ENCODE measurements around the gene KCNMB4.
"Not testable (repeated sequence)": the region's sequence is repeated elsewhere in the genome, so short reads cannot be mapped to it uniquely, and the experiment has no call there.

KCNMB4 gene

GRCh38 chr12:70372881-70373280 is 6.8 kb downstream of the KCNMB4 start:
- no peak for DNase-seq (ENCODE audit: low spot score)

- DNase-seq (ENCODE audit: low spot score) = no peak
These were observed 13.8 kb downstream of the KCNMB4 start for GRCh38 chr12:70379846-70380245.

- no peak for DNase-seq (ENCODE audit: low spot score)
These were observed 17.4 kb downstream of the KCNMB4 start for GRCh38 chr12:70383484-70383883.

GRCh38 chr12:70383886-70384285 is 17.8 kb downstream of the KCNMB4 start:
- no peak for DNase-seq (ENCODE audit: low spot score)

GRCh38 chr12:70386771-70387170 is 20.7 kb downstream of the KCNMB4 start:
- DNase-seq (ENCODE audit: low spot score) = no peak

- DNase-seq (ENCODE audit: low spot score) = no peak
These were observed 23.6 kb downstream of the KCNMB4 start for GRCh38 chr12:70389678-70390077.

GRCh38 chr12:70392631-70393030 is 26.5 kb downstream of the KCNMB4 start:
- not testable (repeated sequence) for DNase-seq (ENCODE audit: low spot score)

- no peak for DNase-seq (ENCODE audit: low spot score)
These were observed 27.9 kb downstream of the KCNMB4 start for GRCh38 chr12:70393787-70394499.

- no peak for DNase-seq (ENCODE audit: low spot score)
These were observed 31.9 kb downstream of the KCNMB4 start for GRCh38 chr12:70398002-70398401.

GRCh38 chr12:70398862-70399261 is 32.8 kb downstream of the KCNMB4 start:
- no peak for DNase-seq (ENCODE audit: low spot score)

GRCh38 chr12:70399311-70399710 is 33.2 kb downstream of the KCNMB4 start:
- no peak for DNase-seq (ENCODE audit: low spot score)

GRCh38 chr12:70400124-70400523 is 34.0 kb downstream of the KCNMB4 start:
- no peak for DNase-seq (ENCODE audit: low spot score)

- DNase-seq (ENCODE audit: low spot score) = no peak
These were observed 36.5 kb downstream of the KCNMB4 start for GRCh38 chr12:70402597-70402996.

GRCh38 chr12:70403826-70404225 is 37.7 kb downstream of the KCNMB4 start:
- DNase-seq (ENCODE audit: low spot score) = no peak

- DNase-seq (ENCODE audit: low spot score) = no peak
These were observed 42.1 kb downstream of the KCNMB4 start for GRCh38 chr12:70408004-70408790.

GRCh38 chr12:70415987-70416386 is 49.9 kb downstream of the KCNMB4 start:
- no peak for DNase-seq (ENCODE audit: low spot score)

GRCh38 chr12:70417121-70417520 is 51.0 kb downstream of the KCNMB4 start:
- no peak for DNase-seq (ENCODE audit: low spot score)

GRCh38 chr12:70418101-70418500 is 52.0 kb downstream of the KCNMB4 start:
- no peak for DNase-seq (ENCODE audit: low spot score)

GRCh38 chr12:70422631-70423030 is 56.5 kb downstream of the KCNMB4 start:
- no peak for DNase-seq (ENCODE audit: low spot score)

- no peak for DNase-seq (ENCODE audit: low spot score)
These were observed 60.5 kb downstream of the KCNMB4 start for GRCh38 chr12:70426620-70427019.

- no peak for DNase-seq (ENCODE audit: low spot score)
These were observed 61.5 kb downstream of the KCNMB4 start for GRCh38 chr12:70427611-70428010.

- DNase-seq (ENCODE audit: low spot score) = no peak
These were observed 64.3 kb downstream of the KCNMB4 start for GRCh38 chr12:70430400-70430799.

GRCh38 chr12:70436836-70437235 is 70.7 kb downstream of the KCNMB4 start:
- DNase-seq (ENCODE audit: low spot score) = no peak

Data from germinal center (tissue), 1 donor.